BLaER1 treated with 17β-estradiol and CSF1 and Interleukin-3, amounts not matched to agents 10 nM and 100 nM (cell line): Measurements from ENCODE around the gene PYROXD2.
A peak's percentile ranks its signal among the peaks of the same experiment; 100 is the strongest.
"Not testable (repeated sequence)": the region's sequence is repeated elsewhere in the genome, so short reads cannot be mapped to it uniquely, and the experiment has no call there.

Source experiments
- H3K27ac ChIP-seq, 11 experiments: shearing (Covaris generic); formaldehyde crosslinking; 2 replicates each; pipeline ENCODE4 v1.8.1; 2022
- H3K27me3 ChIP-seq, 11 experiments: shearing (Covaris generic); formaldehyde crosslinking; 2 replicates each; pipeline ENCODE4 v1.8.1; 2022
- H3K36me3 ChIP-seq, 11 experiments: shearing (Covaris generic); formaldehyde crosslinking; 2 replicates each; pipeline ENCODE4 v1.8.1; 2022
- H3K4me1 ChIP-seq, 10 experiments: shearing (Covaris generic); formaldehyde crosslinking; 2 replicates each; pipeline ENCODE4 v1.8.1; 2022
- H3K4me2 ChIP-seq, 11 experiments: shearing (Covaris generic); formaldehyde crosslinking; 2 replicates each; pipeline ENCODE4 v1.8.1; 2022
- H3K4me3 ChIP-seq, 10 experiments: shearing (Covaris generic); formaldehyde crosslinking; 2 replicates each; pipeline ENCODE4 v1.8.1; 2022
- H3K9ac ChIP-seq, 11 experiments: shearing (Covaris generic); formaldehyde crosslinking; 2 replicates each; pipeline ENCODE4 v1.8.1; 2022
- H3K9me3 ChIP-seq, 11 experiments: shearing (Covaris generic); formaldehyde crosslinking; replicated peaks in 1 of 11; 2 replicates each; pipeline ENCODE4 v1.8.1; 2022
- H4K20me1 ChIP-seq, 11 experiments: shearing (Covaris generic); formaldehyde crosslinking; 2 replicates each; pipeline ENCODE4 v1.8.1; 2022
- Cebpa-rat ChIP-seq, 11 experiments: shearing (Covaris generic); IDR thresholded peaks; 2 replicates each; pipeline ENCODE4 v1.8.1; 2022

Gene PYROXD2

DNA sequence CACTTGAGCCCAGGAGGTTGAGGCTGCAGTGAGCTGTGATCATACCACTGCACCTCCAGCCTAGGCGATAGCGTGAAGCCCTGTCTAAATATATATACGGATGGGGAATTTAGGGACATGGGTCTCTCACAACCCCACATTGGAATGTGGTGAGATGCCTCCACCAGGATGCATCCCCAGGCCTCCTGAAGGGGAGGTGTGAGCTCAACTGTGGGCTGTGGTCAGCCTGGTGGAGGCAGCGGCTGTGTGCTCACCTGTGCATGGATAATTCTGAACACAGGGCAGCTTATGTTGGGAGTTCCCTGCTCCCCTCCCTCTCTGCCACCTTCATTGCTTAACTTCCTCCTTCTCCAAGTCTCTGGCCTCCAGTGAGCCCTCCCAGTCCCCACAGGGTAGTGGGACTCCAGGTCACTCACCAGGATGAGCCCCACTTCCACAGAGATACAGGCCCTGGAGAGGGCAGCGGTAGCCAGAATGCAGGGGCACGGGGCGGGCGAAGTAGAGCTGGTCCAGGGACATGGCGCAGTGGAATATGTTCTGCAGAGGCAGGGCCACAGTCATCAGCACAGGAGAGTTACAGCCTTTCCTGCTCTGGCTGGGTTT lies 30.4 kb downstream of the PYROXD2 start:
- TF ChIP-seq Cebpa-rat (IDR thresholded peaks at IDR 0.05) = no peak
- H3K36me3 ChIP-seq = peaks cover 0 to 12% (median 0%) of the 10 kb centered on the region in 11 experiments; a peak in 2 of 22 replicates

GRCh38 chr10:98383869-98384268 lies 31.1 kb downstream of the PYROXD2 start:
- no peaks in the 10 kb centered on the region for H3K9me3 ChIP-seq
- no peak overlapping the region for H3K4me2 ChIP-seq
- no peak for TF ChIP-seq Cebpa-rat (IDR thresholded peaks at IDR 0.05)
- peaks cover 0 to 12% (median 0%) of the 10 kb centered on the region in 11 experiments; a peak in 2 of 22 replicates for H3K36me3 ChIP-seq
- peaks cover 0 to 35% (median 19%) of the 10 kb centered on the region in 10 experiments; a peak in 19 of 20 replicates for H3K4me1 ChIP-seq
- H3K4me3 ChIP-seq = no peak overlapping the region
- H3K9ac ChIP-seq = no peak overlapping the region
- H4K20me1 ChIP-seq = peaks cover 0 to 7% (median 0%) of the 10 kb centered on the region in 11 experiments; a peak in 2 of 22 replicates
- H3K27ac ChIP-seq = no peak overlapping the region
- H3K27me3 ChIP-seq = no peaks in the 10 kb centered on the region

More for the DNA sequence above, 30.4 kb downstream of the PYROXD2 start:
- no peak overlapping the region for H3K4me3 ChIP-seq
- H4K20me1 ChIP-seq = peaks cover 0 to 7% (median 0%) of the 10 kb centered on the region in 11 experiments; a peak in 2 of 22 replicates
- no peaks in the 10 kb centered on the region for H3K27me3 ChIP-seq
- H3K27ac ChIP-seq = no peak overlapping the region
- no peaks in the 10 kb centered on the region for H3K9me3 ChIP-seq
- H3K9ac ChIP-seq = no peak overlapping the region
- H3K4me2 ChIP-seq = peak overlapping the region in 4 of 11 experiments; percentile 8 to 51 (median 33); a peak in 5 of 22 replicates
- H3K4me1 ChIP-seq = peaks cover 3 to 43% (median 25%) of the 10 kb centered on the region in 10 experiments

- H3K4me2 ChIP-seq, H3K27me3 ChIP-seq, H3K27ac ChIP-seq, H3K9me3 ChIP-seq, H3K9ac ChIP-seq, H4K20me1 ChIP-seq, H3K4me3 ChIP-seq: not testable (repeated sequence)
- Histone ChIP-seq H3K36me3 (peaks cover 0 to 12% (median 0%) of the 10 kb centered on the region in 11 experiments; a peak in 2 of 22 replicates), H3K4me1 (peaks cover 0 to 28% (median 16%) of the 10 kb centered on the region in 10 experiments; a peak in 19 of 20 replicates)
Observed at GRCh38 chr10:98383134-98383667, 31.8 kb downstream of the PYROXD2 start.

GRCh38 chr10:98382691-98383101 lies 32.3 kb downstream of the PYROXD2 start:
- Histone ChIP-seq H3K4me1 (peaks cover 0 to 23% (median 15%) of the 10 kb centered on the region in 10 experiments; a peak in 19 of 20 replicates), H3K4me3 (no peak overlapping the region), H3K9me3 (peaks cover 0 to 3% (median under 1%) of the 10 kb centered on the region in 11 experiments; a peak in 9 of 22 replicates), H3K4me2 (no peak overlapping the region), H3K36me3 (peaks cover 0 to 12% (median 0%) of the 10 kb centered on the region in 11 experiments; a peak in 2 of 22 replicates), H3K27ac (no peak overlapping the region), H3K9ac (no peak overlapping the region), H3K27me3 (no peaks in the 10 kb centered on the region), H4K20me1 (peaks cover 0 to 7% (median 0%) of the 10 kb centered on the region in 11 experiments; a peak in 2 of 22 replicates)
- TF ChIP-seq Cebpa-rat (IDR thresholded peaks at IDR 0.05) = no peak

GRCh38 chr10:98380493-98381339 lies 34.3 kb downstream of the PYROXD2 start:
- Histone ChIP-seq H3K36me3 (peaks cover 0 to 10% (median 0%) of the 10 kb centered on the region in 11 experiments; a peak in 2 of 22 replicates), H3K9me3 (peaks cover 0 to 9% (median 6%) of the 10 kb centered on the region in 11 experiments; a peak in 13 of 22 replicates), H3K4me2 (no peak overlapping the region), H3K4me3 (no peak overlapping the region), H3K27me3 (no peaks in the 10 kb centered on the region), H3K27ac (no peak overlapping the region), H3K4me1 (peaks cover 0 to 25% (median 9%) of the 10 kb centered on the region in 10 experiments; a peak in 13 of 20 replicates), H3K9ac (no peak overlapping the region), H4K20me1 (peaks cover 0 to 6% (median 0%) of the 10 kb centered on the region in 11 experiments; a peak in 2 of 22 replicates)
- TF ChIP-seq Cebpa-rat (IDR thresholded peaks at IDR 0.05) = no peak

DNA sequence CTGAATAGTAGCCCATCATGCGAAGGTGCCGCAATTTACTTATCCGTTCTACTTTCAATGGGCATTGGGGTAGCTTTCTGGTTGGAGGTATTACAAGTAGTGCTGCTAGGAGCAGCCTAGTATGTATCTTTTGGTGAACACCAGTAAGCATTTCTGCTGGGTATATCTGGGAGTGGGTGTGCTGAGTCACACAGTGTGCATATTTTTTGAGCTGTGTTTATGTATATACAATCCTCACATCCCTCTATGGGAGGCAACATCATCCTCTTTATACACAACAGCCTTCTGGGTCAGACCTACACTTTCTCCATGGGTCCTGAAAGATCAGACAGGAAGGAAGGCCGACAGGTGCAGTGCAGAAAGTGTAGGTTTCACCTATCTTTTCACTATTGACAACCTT lies 36.3 kb downstream of the PYROXD2 start:
- H3K9me3 ChIP-seq = peaks cover 0 to 9% (median 6%) of the 10 kb centered on the region in 11 experiments; a peak in 13 of 22 replicates
- no peak overlapping the region for H3K4me3 ChIP-seq
- no peak overlapping the region for H3K9ac ChIP-seq
- H3K36me3 ChIP-seq = peaks cover 0 to 8% (median 0%) of the 10 kb centered on the region in 11 experiments; a peak in 2 of 22 replicates
- no peak overlapping the region for H3K27ac ChIP-seq
- no peak for TF ChIP-seq Cebpa-rat (IDR thresholded peaks at IDR 0.05)
- H3K4me2 ChIP-seq = no peak overlapping the region
- H3K27me3 ChIP-seq = no peaks in the 10 kb centered on the region
- H3K4me1 ChIP-seq = peaks cover 0 to 30% (median 0%) of the 10 kb centered on the region in 10 experiments; a peak in 6 of 20 replicates
- no peaks in the 10 kb centered on the region for H4K20me1 ChIP-seq

DNA sequence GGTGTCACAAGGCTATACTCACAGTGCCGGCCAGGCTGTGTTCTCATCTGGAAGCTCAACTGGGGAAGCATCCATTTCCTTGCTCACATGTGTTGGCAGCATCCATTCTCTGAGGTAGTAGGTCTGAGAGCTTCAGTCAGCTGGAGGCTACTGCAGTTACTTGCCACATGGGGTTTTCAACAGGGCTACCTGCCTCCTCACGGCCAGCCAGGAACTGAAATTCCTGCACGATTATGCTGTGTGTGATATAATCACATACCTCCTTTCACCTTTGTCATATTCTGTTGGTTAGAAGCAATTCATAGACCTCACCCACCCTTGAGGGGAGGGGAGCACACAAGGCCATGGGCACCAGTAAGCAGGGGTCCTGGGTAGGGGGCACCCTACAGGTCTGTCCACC lies 37.4 kb downstream of the PYROXD2 start:
- TF ChIP-seq Cebpa-rat (IDR thresholded peaks at IDR 0.05) = no peak
- Histone ChIP-seq H3K27me3 (no peaks in the 10 kb centered on the region), H3K4me3 (no peak overlapping the region), H3K36me3 (peaks cover 0 to under 1% (median 0%) of the 10 kb centered on the region in 11 experiments; a peak in 1 of 22 replicates), H4K20me1 (no peaks in the 10 kb centered on the region), H3K4me1 (peaks cover 0 to 40% (median 0%) of the 10 kb centered on the region in 10 experiments; a peak in 6 of 20 replicates), H3K9ac (no peak overlapping the region), H3K4me2 (no peak overlapping the region), H3K9me3 (peaks cover 0 to 9% (median 6%) of the 10 kb centered on the region in 11 experiments; a peak in 13 of 22 replicates), H3K27ac (no peak overlapping the region)

DNA sequence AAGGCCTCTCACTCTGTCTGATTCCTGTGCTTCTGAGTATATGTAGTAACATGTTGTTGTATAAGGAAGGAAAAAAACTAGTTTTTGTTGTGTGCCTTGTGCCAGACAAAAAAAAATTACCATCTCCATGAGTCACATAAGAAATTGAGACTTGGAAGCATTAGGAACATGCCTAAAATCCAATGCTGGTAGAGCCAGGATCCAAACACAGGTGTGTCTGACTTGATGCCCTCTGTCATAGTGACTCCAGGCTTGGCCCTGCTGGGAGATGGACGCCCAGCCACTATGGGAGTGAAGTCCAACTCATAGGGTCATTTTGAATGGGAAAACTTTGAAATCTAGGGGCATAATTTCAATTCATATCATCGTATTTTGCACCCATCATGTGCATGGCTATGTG lies 38.0 kb downstream of the PYROXD2 start:
- Histone ChIP-seq H3K4me1 (peaks cover 0 to 41% (median under 1%) of the 10 kb centered on the region in 10 experiments; a peak in 8 of 20 replicates), H3K27me3 (no peaks in the 10 kb centered on the region), H3K36me3 (no peaks in the 10 kb centered on the region), H3K9me3 (peaks cover 0 to 9% (median 6%) of the 10 kb centered on the region in 11 experiments; a peak in 13 of 22 replicates), H3K4me2 (no peak overlapping the region), H3K27ac (no peak overlapping the region), H3K4me3 (no peak overlapping the region), H4K20me1 (no peaks in the 10 kb centered on the region), H3K9ac (no peak overlapping the region)
- TF ChIP-seq Cebpa-rat (IDR thresholded peaks at IDR 0.05) = no peak
